Panc1 (cell line): Measurements from ENCODE around the gene GUCY2D. TPM values are rescaled to one million over a fixed set of nuclear protein-coding genes. Genes with fewer than 3 reads are reported as not detected.

Source experiments
- ATAC-seq: fragments of 200-7000 bp; cut with Tn5 transposase; 2 replicates; pipeline ENCODE4 v1.9.1; 2020; ENCODE audit warnings: mild to moderate bottlenecking, moderate library complexity
- BruUV-seq: library from RNA; stranded (reverse); fragments of 400-500 nt; replicated peaks from 2 replicates; lab custom pipeline; 2021; lab: Mats Ljungman, UMichigan
- CTCF ChIA-PET: fragments of 300-600 bp; sonication (Branson Sonifier 250); formaldehyde crosslinking; loops from one replicate; lab custom pipeline; 2022; ENCODE audit warnings: antibody characterized with exemption; lab: Charles Lee
- POLR2A ChIA-PET: fragments of 300-600 bp; sonication (Branson Sonifier 250); formaldehyde crosslinking; loops from one replicate; lab custom pipeline; 2022; ENCODE audit warnings: antibody characterized with exemption; lab: Charles Lee
- DNase-seq: peaks from one replicate; pipeline ENCODE4 v3.0.0-alpha.2; 2010; ENCODE audit warnings: low read depth, low spot score
- H3K27ac ChIP-seq: 2 replicates; pipeline ENCODE4 v1.5.1; 2011; ENCODE audit warnings: mild to moderate bottlenecking, low read length, inconsistent platforms
- H3K27me3 ChIP-seq: fragments of 200-500 bp; sonication (Bioruptor generic); 2 replicates; pipeline ENCODE4 v1.6.0; 2014; ENCODE audit warnings: low read length, inconsistent platforms; ENCODE audit not compliant: control insufficient read depth, insufficient read depth
- H3K36me3 ChIP-seq: fragments of 200-500 bp; sonication (Bioruptor generic); 2 replicates; pipeline ENCODE4 v1.5.1; 2014; ENCODE audit warnings: inconsistent platforms, mild to moderate bottlenecking, low read length, moderate library complexity; ENCODE audit not compliant: control insufficient read depth, insufficient read depth
- H3K4me1 ChIP-seq: 2 replicates; pipeline ENCODE4 v1.5.1; 2011; ENCODE audit warnings: inconsistent platforms, mild to moderate bottlenecking, low read length, moderate library complexity; ENCODE audit not compliant: control insufficient read depth, insufficient read depth
- H3K4me3 ChIP-seq, 2 experiments: 2 replicates each; pipeline ENCODE4 v1.5.1; 2011 to 2012; ENCODE audit warnings: low read depth in 2 of 2, low read length in 2 of 2, mild to moderate bottlenecking in 2 of 2, inconsistent platforms in 1 of 2, moderate library complexity in 1 of 2
- H3K9me3 ChIP-seq: fragments of 200-500 bp; sonication (Bioruptor generic); 2 replicates; pipeline ENCODE4 v1.5.1; 2014; ENCODE audit warnings: low read depth, mild to moderate bottlenecking, inconsistent platforms, low read length, moderate library complexity; ENCODE audit not compliant: control insufficient read depth, insufficient read depth
- CTCF ChIP-seq: fragments of 450-650 bp; IDR thresholded peaks from 2 replicates; pipeline ENCODE4 v1.5.1; 2017; ENCODE audit warnings: mild to moderate bottlenecking
- POLR2AphosphoS5 ChIP-seq: IDR thresholded peaks from 2 replicates; pipeline ENCODE4 v1.6.1; 2012; ENCODE audit warnings: mild to moderate bottlenecking, low read depth, low read length, moderate library complexity
- REST ChIP-seq, 2 experiments: IDR thresholded peaks; 2 replicates each; pipeline ENCODE4 v1.6.1; 2011 to 2012; ENCODE audit warnings: low read depth in 2 of 2, control low read depth in 1 of 2, low read length in 1 of 2, mild to moderate bottlenecking in 1 of 2, moderate library complexity in 1 of 2; ENCODE audit not compliant: insufficient read depth in 1 of 2
- SIN3A ChIP-seq: IDR thresholded peaks from 2 replicates; pipeline ENCODE4 v1.6.1; 2012; ENCODE audit warnings: low read depth, mild to moderate bottlenecking, low read length, moderate library complexity, borderline replicate concordance; ENCODE audit not compliant: insufficient read depth
- TCF7L2 ChIP-seq: IDR thresholded peaks from 2 replicates; pipeline ENCODE4 v1.6.1; 2011; ENCODE audit warnings: mild to moderate bottlenecking, low read depth, low read length, inconsistent platforms
- in situ Hi-C: cut with HindIII; loops from 2 replicates; pipeline ENCODE4 v1.10.0; 2016; ENCODE audit warnings: low sequenced_read_pairs, low pct_unique_long_range_greater_than_20kb
- intact Hi-C: fragments of 100-400 bp; cut with micrococcal nuclease; formaldehyde crosslinking; loops from one replicate; pipeline ENCODE4 v1.10.0; 2022; ENCODE audit not compliant: unreplicated experiment
- total RNA-seq: library from RNA; stranded (reverse); gene quantifications from one replicate; pipeline ENCODE4 v1.2.1, GENCODE V29; 2021; ENCODE audit not compliant: unreplicated experiment

GUCY2D gene
- total RNA-seq, 1 experiment from 2014 or later: not detected

- ChIA-PET CTCF (no interaction called here), POLR2A (no interaction called here)
- Histone ChIP-seq H3K27ac (no peak overlapping the region), H3K36me3 (no peaks in the 10 kb centered on the region), H3K4me3 (no peak overlapping the region), H3K27me3 (no peaks in the 10 kb centered on the region), H3K4me1 (0 out of 2 replicates have a peak, but pooled peaks cover 3% of the 10 kb centered on the region), H3K9me3 (no peaks in the 10 kb centered on the region)
- in situ Hi-C loops: no loop called here
- no TSS peak for BruUV-seq
- TF ChIP-seq POLR2AphosphoS5 (no peak), REST (IDR thresholded peaks at IDR 0.05; ENCODE audit: insufficient read depth in 1 of 2, low read depth in 2 of 2, low read length in 1 of 2) (no peak), SIN3A (no peak), CTCF (no peak), TCF7L2 (no peak)
- intact Hi-C loops: loop anchor here (10.0 kb wide), 1 partner anchor 61 kb away; no protein-coding TSS in a partner anchor
- DNase-seq: no peak
- ATAC-seq: no peak
Measured at GRCh38 chr17:7993972-7994589, 8.3 kb upstream of the GUCY2D start.

DNA sequence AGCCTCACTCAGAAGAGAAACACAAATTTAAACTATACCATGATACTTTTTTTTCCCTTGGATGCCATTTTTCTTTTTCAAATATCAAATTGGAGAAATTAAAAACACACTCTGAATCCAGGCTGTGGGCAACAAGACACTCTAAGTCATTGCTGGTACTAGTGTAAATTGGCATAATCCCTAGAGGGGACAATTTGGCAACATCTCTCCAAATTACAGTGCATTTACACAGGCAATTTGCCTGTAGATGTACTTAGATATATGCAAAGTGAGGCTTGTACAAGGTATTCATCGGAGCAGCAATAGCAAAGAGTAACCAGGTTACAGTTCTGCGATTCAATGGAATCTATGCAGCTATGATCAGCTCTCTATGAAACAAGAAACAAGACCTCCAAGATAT is 6.7 kb upstream of the GUCY2D start:
- TF ChIP-seq REST (IDR thresholded peaks at IDR 0.05; ENCODE audit: insufficient read depth in 1 of 2, low read depth in 2 of 2, low read length in 1 of 2) (no peak), TCF7L2 (no peak)
- 0 out of 2 replicates have a peak, but pooled peaks cover 3% of the 10 kb centered on the region for H3K4me1 ChIP-seq
- intact Hi-C loops (loop anchor here (10.0 kb wide), 1 partner anchor 59 kb away; no protein-coding TSS in a partner anchor), in situ Hi-C loops (no loop called here)
- H3K9me3 ChIP-seq: no peaks in the 10 kb centered on the region
- POLR2A ChIA-PET: no interaction called here
- CTCF ChIA-PET: no interaction called here
- no peak overlapping the region for H3K4me3 ChIP-seq
- no peaks in the 10 kb centered on the region for H3K27me3 ChIP-seq
- H3K36me3 ChIP-seq: no peaks in the 10 kb centered on the region
- ATAC-seq (no peak), DNase-seq (no peak)
- H3K27ac ChIP-seq: no peak overlapping the region
- no TSS peak for BruUV-seq
